ENCODE measurements around the gene CRHR2. TPM values are rescaled to one million over a fixed set of nuclear protein-coding genes. Genes with fewer than 3 reads are reported as not detected.
A peak's percentile ranks its signal among the peaks of the same experiment; 100 is the strongest.

The CRHR2 gene
- total RNA-seq, 1 experiment from 2014 or later: not detected

DNA sequence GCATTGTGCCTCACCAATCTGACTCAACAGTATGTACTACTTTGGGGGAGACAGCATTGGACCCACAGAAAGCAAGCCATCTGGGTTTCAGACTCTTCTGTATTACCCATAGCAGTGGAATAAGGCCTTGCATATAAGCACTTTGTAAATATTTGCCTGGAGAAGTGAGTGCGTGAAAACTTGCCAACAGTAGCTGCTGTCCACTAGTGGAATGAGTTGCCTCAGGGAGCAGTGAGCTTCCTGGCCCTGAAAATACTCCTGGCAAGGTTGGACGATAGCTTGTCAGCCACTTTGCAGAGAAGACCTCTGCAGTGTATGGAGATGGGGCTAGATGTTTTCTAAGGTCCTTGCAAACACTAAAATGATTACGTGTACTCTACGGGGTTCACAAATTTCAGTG lies 65.9 kb downstream of the CRHR2 start:
- ChIA-PET CTCF (interaction anchor here (0.6 kb wide), 1 partner anchor 14 kb away, joined by 3 read pairs; no protein-coding TSS in a partner anchor), POLR2A (no interaction called here)
- Mint-ChIP-seq H3K27me3 (ENCODE audit: insufficient read depth, unreplicated experiment) (no peaks in the 10 kb centered on the region), H3K9me3 (ENCODE audit: unreplicated experiment) (no peaks in the 10 kb centered on the region), H3K4me1 (ENCODE audit: insufficient read depth, unreplicated experiment) (peaks cover 9% of the 10 kb centered on the region), H3K36me3 (ENCODE audit: insufficient read depth, unreplicated experiment) (peaks cover 99% of the 10 kb centered on the region), H3K27ac (ENCODE audit: low read depth, unreplicated experiment) (no peak overlapping the region), H3K4me3 (ENCODE audit: unreplicated experiment) (no peak overlapping the region)
- intact Hi-C loops (cut with micrococcal nuclease): no loop called here
- BruUV-seq (replicated peaks): no TSS peak
- DNase-seq (ENCODE audit: unreplicated experiment): no peak
- TF ChIP-seq, protein P1, sequence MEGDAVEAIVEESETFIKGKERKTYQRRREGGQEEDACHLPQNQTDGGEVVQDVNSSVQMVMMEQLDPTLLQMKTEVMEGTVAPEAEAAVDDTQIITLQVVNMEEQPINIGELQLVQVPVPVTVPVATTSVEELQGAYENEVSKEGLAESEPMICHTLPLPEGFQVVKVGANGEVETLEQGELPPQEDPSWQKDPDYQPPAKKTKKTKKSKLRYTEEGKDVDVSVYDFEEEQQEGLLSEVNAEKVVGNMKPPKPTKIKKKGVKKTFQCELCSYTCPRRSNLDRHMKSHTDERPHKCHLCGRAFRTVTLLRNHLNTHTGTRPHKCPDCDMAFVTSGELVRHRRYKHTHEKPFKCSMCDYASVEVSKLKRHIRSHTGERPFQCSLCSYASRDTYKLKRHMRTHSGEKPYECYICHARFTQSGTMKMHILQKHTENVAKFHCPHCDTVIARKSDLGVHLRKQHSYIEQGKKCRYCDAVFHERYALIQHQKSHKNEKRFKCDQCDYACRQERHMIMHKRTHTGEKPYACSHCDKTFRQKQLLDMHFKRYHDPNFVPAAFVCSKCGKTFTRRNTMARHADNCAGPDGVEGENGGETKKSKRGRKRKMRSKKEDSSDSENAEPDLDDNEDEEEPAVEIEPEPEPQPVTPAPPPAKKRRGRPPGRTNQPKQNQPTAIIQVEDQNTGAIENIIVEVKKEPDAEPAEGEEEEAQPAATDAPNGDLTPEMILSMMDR (IDR thresholded peaks at IDR 0.05; ENCODE audit: unreplicated experiment): no peak

- DNase-seq (ENCODE audit: unreplicated experiment): no peak
- no TSS peak for BruUV-seq (replicated peaks)
- Mint-ChIP-seq H3K9me3 (ENCODE audit: unreplicated experiment) (no peaks in the 10 kb centered on the region), H3K4me1 (ENCODE audit: insufficient read depth, unreplicated experiment) (peaks cover 9% of the 10 kb centered on the region), H3K27ac (ENCODE audit: low read depth, unreplicated experiment) (peak overlapping the region; percentile 74), H3K27me3 (ENCODE audit: insufficient read depth, unreplicated experiment) (no peaks in the 10 kb centered on the region), H3K36me3 (ENCODE audit: insufficient read depth, unreplicated experiment) (peaks cover 100% of the 10 kb centered on the region), H3K4me3 (ENCODE audit: unreplicated experiment) (no peak overlapping the region)
- ChIA-PET CTCF (interaction anchor here (0.6 to 1.0 kb wide), 4 partner anchors 35 to 164 kb away, joined by 3 read pairs; no protein-coding TSS in a partner anchor), POLR2A (interaction anchor here (0.7 to 2.3 kb wide), 5 partner anchors 10 to 20 kb away, joined by 3 to 11 read pairs (median 4); no protein-coding TSS in a partner anchor)
- TF ChIP-seq, protein P1 (IDR thresholded peaks at IDR 0.05; ENCODE audit: unreplicated experiment): no peak
- intact Hi-C loops (cut with micrococcal nuclease): no loop called here
Measured at GRCh38 chr7:30613366-30614325, 68.6 kb downstream of the CRHR2 start.

DNA sequence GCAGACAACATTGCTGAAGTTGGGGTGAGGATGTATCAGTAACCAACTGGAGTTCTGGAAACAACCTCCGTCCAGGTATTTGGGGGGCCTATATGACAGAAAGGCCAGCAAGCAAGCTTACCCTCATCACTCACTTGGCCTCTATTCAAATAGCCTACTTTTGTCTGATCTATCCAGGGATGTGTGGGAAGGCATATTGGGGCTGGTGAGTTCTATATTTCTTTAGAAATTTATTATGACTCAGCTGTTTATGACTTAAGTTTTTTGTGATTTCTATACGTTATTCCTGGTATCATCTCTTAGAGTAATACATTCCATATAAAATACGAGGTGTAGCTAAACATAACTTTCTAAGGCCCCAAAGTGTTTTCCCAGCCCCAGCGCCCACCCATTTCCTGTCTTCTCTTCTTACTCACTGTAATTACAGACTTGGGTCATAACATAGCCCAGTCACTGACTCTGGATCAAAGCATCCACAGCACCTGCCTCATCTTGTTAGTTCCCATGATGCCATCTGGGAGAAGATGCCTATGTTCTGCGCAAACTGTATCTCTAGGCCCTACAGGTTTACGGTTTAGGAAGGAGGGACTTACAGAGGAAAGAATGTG lies 69.5 kb downstream of the CRHR2 start:
- BruUV-seq (replicated peaks): no TSS peak
- CTCF ChIA-PET: interaction anchor here (1.0 kb wide), 1 partner anchor 159 kb away, joined by 3 read pairs; no protein-coding TSS in a partner anchor
- intact Hi-C loops (cut with micrococcal nuclease): no loop called here
- Mint-ChIP-seq H3K36me3 (ENCODE audit: insufficient read depth, unreplicated experiment) (peaks cover 100% of the 10 kb centered on the region), H3K27me3 (ENCODE audit: insufficient read depth, unreplicated experiment) (no peaks in the 10 kb centered on the region), H3K4me1 (ENCODE audit: insufficient read depth, unreplicated experiment) (peaks cover 9% of the 10 kb centered on the region), H3K4me3 (ENCODE audit: unreplicated experiment) (no peak overlapping the region), H3K9me3 (ENCODE audit: unreplicated experiment) (no peaks in the 10 kb centered on the region), H3K27ac (ENCODE audit: low read depth, unreplicated experiment) (peak overlapping the region; percentile 74)
- TF ChIP-seq, protein P1 (IDR thresholded peaks at IDR 0.05; ENCODE audit: unreplicated experiment): no peak
- POLR2A ChIA-PET: interaction anchor here (0.7 to 2.3 kb wide), 4 partner anchors 9 to 16 kb away, joined by 3 to 11 read pairs (median 5); no protein-coding TSS in a partner anchor
- no peak for DNase-seq (ENCODE audit: unreplicated experiment)

- Mint-ChIP-seq H3K9me3 (ENCODE audit: unreplicated experiment) (no peaks in the 10 kb centered on the region), H3K4me3 (ENCODE audit: unreplicated experiment) (no peak overlapping the region), H3K36me3 (ENCODE audit: insufficient read depth, unreplicated experiment) (peaks cover 99% of the 10 kb centered on the region), H3K27ac (ENCODE audit: low read depth, unreplicated experiment) (peak overlapping the region; percentile 21), H3K4me1 (ENCODE audit: insufficient read depth, unreplicated experiment) (peaks cover 12% of the 10 kb centered on the region), H3K27me3 (ENCODE audit: insufficient read depth, unreplicated experiment) (no peaks in the 10 kb centered on the region)
- no TSS peak for BruUV-seq (replicated peaks)
- TF ChIP-seq, protein P1 (IDR thresholded peaks at IDR 0.05; ENCODE audit: unreplicated experiment): no peak
- intact Hi-C loops (cut with micrococcal nuclease): no loop called here
- ChIA-PET CTCF (interaction anchor here (0.6 to 2.2 kb wide), 2 partner anchors 135 to 469 kb away, joined by 4 to 6 read pairs; no protein-coding TSS in a partner anchor), POLR2A (interaction anchor here (0.8 to 1.9 kb wide), 3 partner anchors 9 to 202 kb away, joined by 3 to 10 read pairs (median 3); no protein-coding TSS in a partner anchor)
- DNase-seq (ENCODE audit: unreplicated experiment): no peak
Measured at GRCh38 chr7:30605832-30606231, 76.4 kb downstream of the CRHR2 start.

All from MCF 10A (cell line).